HepG2 (cell line): Measurements from ENCODE around the gene HIC1. TPM values are rescaled to one million over a fixed set of nuclear protein-coding genes. Genes with fewer than 3 reads are reported as not detected.

Experiments
- ELF1 ChIP-seq: sonication (generic); formaldehyde crosslinking; IDR thresholded peaks from 2 replicates; pipeline ENCODE4 v1.4.0; 2020; ENCODE audit warnings: missing genetic modification reagents
- GRHL1 ChIP-seq: sonication (generic); formaldehyde crosslinking; conservative IDR thresholded peaks from 2 replicates; pipeline ENCODE4 v1.8.0; 2022; ENCODE audit warnings: missing genetic modification reagents
- HMG20B ChIP-seq: conservative IDR thresholded peaks from 2 replicates; pipeline ENCODE4 v1.6.1; 2016; ENCODE audit warnings: missing genetic modification reagents, missing compliant biosample characterization
- HOXA3 ChIP-seq: sonication (generic); formaldehyde crosslinking; IDR thresholded peaks from 2 replicates; pipeline ENCODE4 v1.5.0; 2020; ENCODE audit warnings: missing genetic modification reagents
- PTBP1 ChIP-seq: fragments of 200-400 bp; formaldehyde crosslinking; IDR thresholded peaks from 2 replicates; pipeline ENCODE4 v1.6.1; 2018; ENCODE audit warnings: low read length, low read depth; ENCODE audit not compliant: poor library complexity, severe bottlenecking
- RBM22 ChIP-seq: fragments of 200-400 bp; formaldehyde crosslinking; optimal IDR thresholded peaks from 2 replicates; pipeline ENCODE3; 2017; ENCODE audit warnings: mild to moderate bottlenecking, low read length, moderate library complexity
- XBP1 ChIP-seq: sonication (generic); formaldehyde crosslinking; IDR thresholded peaks from 2 replicates; pipeline ENCODE4 v1.5.0; 2020; ENCODE audit warnings: missing genetic modification reagents
- ZNF335 ChIP-seq: sonication (generic); formaldehyde crosslinking; IDR thresholded peaks from 2 replicates; pipeline ENCODE4 v1.4.0; 2020; ENCODE audit warnings: missing genetic modification reagents
- ZNF430 ChIP-seq: sonication (generic); formaldehyde crosslinking; IDR thresholded peaks from 2 replicates; pipeline ENCODE4 v1.9.0; 2021; ENCODE audit warnings: mild to moderate bottlenecking, missing genetic modification reagents
- ZNF557 ChIP-seq: sonication (generic); formaldehyde crosslinking; IDR thresholded peaks from 2 replicates; pipeline ENCODE4 v1.4.0; 2020; ENCODE audit warnings: missing genetic modification reagents
- ZNF574 ChIP-seq: sonication (generic); formaldehyde crosslinking; IDR thresholded peaks from 2 replicates; pipeline ENCODE4 v1.4.0; 2020; ENCODE audit warnings: missing genetic modification reagents
- ZNF597 ChIP-seq: sonication (generic); formaldehyde crosslinking; IDR thresholded peaks from 2 replicates; pipeline ENCODE4 v1.5.0; 2020; ENCODE audit warnings: missing genetic modification reagents
- ZNF616 ChIP-seq: sonication (generic); formaldehyde crosslinking; IDR thresholded peaks from 2 replicates; pipeline ENCODE4 v1.5.0; 2020; ENCODE audit warnings: low read depth, mild to moderate bottlenecking, missing genetic modification reagents
- ZNF709 ChIP-seq: sonication (generic); formaldehyde crosslinking; IDR thresholded peaks from 2 replicates; pipeline ENCODE4 v1.5.0; 2020; ENCODE audit warnings: mild to moderate bottlenecking, missing genetic modification reagents
- ZNF747 ChIP-seq: sonication (generic); formaldehyde crosslinking; IDR thresholded peaks from 2 replicates; pipeline ENCODE4 v1.8.1; 2023; ENCODE audit warnings: missing genetic modification reagents, mild to moderate bottlenecking, borderline replicate concordance
- ZNF75D ChIP-seq: sonication (generic); formaldehyde crosslinking; IDR thresholded peaks from 2 replicates; pipeline ENCODE4 v1.8.1; 2023; ENCODE audit warnings: missing genetic modification reagents, mild to moderate bottlenecking, borderline replicate concordance
- ZNF770 ChIP-seq: sonication (generic); formaldehyde crosslinking; IDR thresholded peaks from 2 replicates; pipeline ENCODE4 v1.5.0; 2020; ENCODE audit warnings: mild to moderate bottlenecking, missing genetic modification reagents
- ZNF83 ChIP-seq: sonication (generic); formaldehyde crosslinking; IDR thresholded peaks from 2 replicates; pipeline ENCODE4 v1.4.0; 2020; ENCODE audit warnings: missing genetic modification reagents, mild to moderate bottlenecking, borderline replicate concordance
- ZNF879 ChIP-seq: sonication (generic); formaldehyde crosslinking; IDR thresholded peaks from 2 replicates; pipeline ENCODE4 v1.8.1; 2023; ENCODE audit warnings: missing genetic modification reagents
- polyA plus RNA-seq, 8 experiments: library from polyadenylated mRNA; depleted of rRNA in 3 of 8; stranded (reverse) in 7 of 8; unstranded in 1 of 8; fragments of >200 nt; fragmentation: Illumina TruSeq in 4 of 8; extraction: Trizol in 4 of 8; gene quantifications; 2 replicates each; pipeline versions ENCODE4 v1.2.1 to v1.2.3, GENCODE V29; 2011 to 2016; ENCODE audit warnings: low read depth in 4 of 8, missing spikeins in 1 of 8, mixed read lengths in 1 of 8; ENCODE audit not compliant: insufficient read depth in 1 of 8
- total RNA-seq, 5 experiments: library from RNA; depleted of rRNA; stranded (reverse); fragments of >200 nt; fragmentation: Illumina TruSeq; extraction: Trizol; gene quantifications; 2 replicates each; pipeline ENCODE4 v1.2.3, GENCODE V29; 2016; ENCODE audit warnings: low read depth in 1 of 5
- TF ChIP-seq, protein P1 (sequence below): IDR thresholded peaks from 2 replicates; pipeline ENCODE4 v1.6.1; 2016; ENCODE audit warnings: control low read depth

Gene HIC1
- total and polyA plus RNA-seq, 2 of the 13 experiments (the other 11 are each of a cell fraction or from before 2014, with no cell fraction given), result 0.04 to 0.31 TPM

DNA sequence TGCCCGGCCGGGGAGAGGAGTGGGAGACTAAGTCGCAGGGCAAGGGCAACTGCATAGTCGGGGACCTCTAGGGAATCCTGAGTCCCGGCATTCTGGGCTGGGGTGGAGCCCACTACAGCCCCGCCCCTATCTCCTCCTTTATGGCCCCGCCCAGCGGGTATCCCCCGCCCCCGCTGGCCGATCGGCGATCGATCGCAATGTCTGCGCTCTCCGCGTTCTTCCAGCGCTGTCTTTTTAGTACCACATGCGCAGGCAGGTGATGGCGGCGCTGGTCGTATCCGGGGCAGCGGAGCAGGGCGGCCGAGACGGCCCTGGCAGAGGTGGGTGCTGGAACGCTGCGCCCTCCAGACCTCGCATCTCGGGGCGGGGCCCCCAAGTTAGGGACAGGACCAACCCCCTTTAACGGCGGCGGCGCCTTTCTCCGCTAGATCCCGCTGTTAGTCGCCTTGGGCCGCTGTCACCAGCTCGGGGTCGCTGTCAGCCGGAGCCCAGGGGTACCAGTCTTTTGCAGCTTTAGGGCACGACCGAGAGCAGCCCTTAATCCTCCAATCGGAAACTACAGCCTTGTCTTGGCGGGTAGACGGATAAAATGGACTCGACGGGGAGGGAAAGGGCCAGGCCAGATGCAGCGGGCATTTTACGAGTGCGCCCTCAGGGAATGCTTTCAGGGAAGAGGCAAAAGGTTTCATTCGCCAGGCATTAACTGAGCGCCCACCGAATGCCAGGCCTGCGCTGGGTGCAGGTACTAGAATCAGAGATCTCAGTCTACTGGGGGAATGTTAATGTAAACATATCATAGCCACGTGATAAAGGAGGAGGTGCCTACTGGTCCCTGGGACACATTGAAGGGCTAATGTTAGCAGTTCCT lies 24.8 kb upstream of the HIC1 start, which contains the start of gene DPH1 (continued):
- no peak for TF ChIP-seq ZNF597 (CRISPR knock-in tag)
- TF ChIP-seq RBM22, result no peak
- no peak for TF ChIP-seq ZNF770 (CRISPR knock-in tag)
- TF ChIP-seq ELF1 (CRISPR knock-in tag), result peak; percentile 77
- TF ChIP-seq GRHL1, result no peak
- TF ChIP-seq ZNF709 (CRISPR knock-in tag), result peak; percentile 18; the same call in 1 of the 2 replicates
- peak; percentile 86; the same call in 1 of the 2 replicates for TF ChIP-seq HOXA3 (CRISPR knock-in tag)
- no peak for TF ChIP-seq ZNF83 (CRISPR knock-in tag)
- no peak for TF ChIP-seq ZNF557
- no peak; the same call in 1 of the 2 replicates for TF ChIP-seq ZNF616 (CRISPR knock-in tag)
- TF ChIP-seq XBP1 (CRISPR knock-in tag), result no peak
- TF ChIP-seq ZNF879 (CRISPR knock-in tag), result no peak
- peak; percentile 73; the same call in 1 of the 2 replicates for TF ChIP-seq ZNF335 (CRISPR knock-in tag)
- no peak for TF ChIP-seq PTBP1
- TF ChIP-seq ZNF747, result no peak
- 0 out of 2 replicates have a peak, but pooled peaks have one; percentile 36 for TF ChIP-seq HMG20B (CRISPR knock-in tag)
- no peak; the same call in 1 of the 2 replicates for TF ChIP-seq ZNF430
- TF ChIP-seq ZNF75D (CRISPR knock-in tag), result no peak
- TF ChIP-seq, protein P1, sequence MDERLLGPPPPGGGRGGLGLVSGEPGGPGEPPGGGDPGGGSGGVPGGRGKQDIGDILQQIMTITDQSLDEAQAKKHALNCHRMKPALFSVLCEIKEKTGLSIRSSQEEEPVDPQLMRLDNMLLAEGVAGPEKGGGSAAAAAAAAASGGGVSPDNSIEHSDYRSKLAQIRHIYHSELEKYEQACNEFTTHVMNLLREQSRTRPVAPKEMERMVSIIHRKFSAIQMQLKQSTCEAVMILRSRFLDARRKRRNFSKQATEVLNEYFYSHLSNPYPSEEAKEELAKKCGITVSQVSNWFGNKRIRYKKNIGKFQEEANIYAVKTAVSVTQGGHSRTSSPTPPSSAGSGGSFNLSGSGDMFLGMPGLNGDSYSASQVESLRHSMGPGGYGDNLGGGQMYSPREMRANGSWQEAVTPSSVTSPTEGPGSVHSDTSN (CRISPR knock-in tag), result no peak
- peak; percentile 86 for TF ChIP-seq ZNF574
